ENCODE results near the gene PRDM10. TPM values are rescaled to one million over a fixed set of nuclear protein-coding genes. Genes with fewer than 3 reads are reported as not detected.

Gene PRDM10
- total and polyA plus RNA-seq, 10 of the 15 experiments (the other 5 are each of a cell fraction or from before 2014, with no cell fraction given), result 0.93 to 6.2 (median 4.1) TPM

GRCh38 chr11:129865701-129866100 is 136.9 kb downstream of the PRDM10 start:
- no peak for ATAC-seq
- Histone ChIP-seq H3K4me2 (ENCODE audit: control insufficient read depth, insufficient read depth) (no peak overlapping the region), H2AFZ (ENCODE audit: control insufficient read depth, low read depth, low read length) (no peak overlapping the region), H4K20me1 (ENCODE audit: control insufficient read depth, insufficient read depth) (no peaks in the 10 kb centered on the region), H3K9ac (ENCODE audit: control insufficient read depth, insufficient read depth, low read length) (no peak overlapping the region), H3K9me3 (replicated peaks; ENCODE audit: control insufficient read depth, insufficient read depth, low read length) (no peaks in the 10 kb centered on the region), H3K36me3 (ENCODE audit: control insufficient read depth in 2 of 2, insufficient read depth in 2 of 2, low read length in 1 of 2) (peaks cover 16 to 23% of the 10 kb centered on the region in 2 experiments), H3K4me1 (ENCODE audit: control insufficient read depth, insufficient read depth, low read length) (no peaks in the 10 kb centered on the region), H3K79me2 (ENCODE audit: control insufficient read depth, insufficient read depth, low read length) (no peaks in the 10 kb centered on the region), H3K4me3 (no peak overlapping the region), H3K27me3 (replicated peaks in 1 of 2; ENCODE audit: control insufficient read depth in 2 of 2, insufficient read depth in 2 of 2, low read length in 1 of 2) (no peaks in the 10 kb centered on the region), H3K27ac (ENCODE audit: control insufficient read depth, insufficient read depth) (no peak overlapping the region)
- FAIRE-seq, result no peak
- ChIA-PET RAD21 (ENCODE audit: unreplicated experiment) (no interaction called here), CTCF (no interaction called here), SMC1A (ENCODE audit: uncharacterized antibody, unreplicated experiment) (no interaction called here), POLR2A (no interaction called here)
- no peak for TF ChIP-seq KAT2A (conservative IDR thresholded peaks at IDR 0.05; ENCODE audit: control insufficient read depth, low read depth, low read length)
- TF ChIP-seq LARP7 (IDR thresholded peaks at IDR 0.05), result no peak
- no peak for TF ChIP-seq MEF2A (IDR thresholded peaks at IDR 0.05; ENCODE audit: insufficient read depth, low read depth, low read length)
- no peak for TF ChIP-seq RELA (IDR thresholded peaks at IDR 0.05; ENCODE audit: borderline replicate concordance, partially characterized antibody)
- no peak for TF ChIP-seq BMI1 (IDR thresholded peaks at IDR 0.05; ENCODE audit: borderline replicate concordance)
- no peak for TF ChIP-seq SKIL (IDR thresholded peaks at IDR 0.05; ENCODE audit: low read depth, poor library complexity, severe bottlenecking)
- TF ChIP-seq, protein P1, sequence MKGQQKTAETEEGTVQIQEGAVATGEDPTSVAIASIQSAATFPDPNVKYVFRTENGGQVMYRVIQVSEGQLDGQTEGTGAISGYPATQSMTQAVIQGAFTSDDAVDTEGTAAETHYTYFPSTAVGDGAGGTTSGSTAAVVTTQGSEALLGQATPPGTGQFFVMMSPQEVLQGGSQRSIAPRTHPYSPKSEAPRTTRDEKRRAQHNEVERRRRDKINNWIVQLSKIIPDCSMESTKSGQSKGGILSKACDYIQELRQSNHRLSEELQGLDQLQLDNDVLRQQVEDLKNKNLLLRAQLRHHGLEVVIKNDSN (IDR thresholded peaks at IDR 0.05; ENCODE audit: borderline replicate concordance, extremely low read length, insufficient read depth, low read depth, low read length), result no peak
- TF ChIP-seq HDAC2 (IDR thresholded peaks at IDR 0.05), result no peak
- TF ChIP-seq DPF2 (IDR thresholded peaks at IDR 0.05), result no peak
- no peak for TF ChIP-seq BACH1 (IDR thresholded peaks at IDR 0.05; ENCODE audit: borderline replicate concordance)
- TF ChIP-seq ZNF274 (IDR thresholded peaks at IDR 0.05; ENCODE audit: insufficient read depth, insufficient read length), result no peak
- TF ChIP-seq, protein P2, sequence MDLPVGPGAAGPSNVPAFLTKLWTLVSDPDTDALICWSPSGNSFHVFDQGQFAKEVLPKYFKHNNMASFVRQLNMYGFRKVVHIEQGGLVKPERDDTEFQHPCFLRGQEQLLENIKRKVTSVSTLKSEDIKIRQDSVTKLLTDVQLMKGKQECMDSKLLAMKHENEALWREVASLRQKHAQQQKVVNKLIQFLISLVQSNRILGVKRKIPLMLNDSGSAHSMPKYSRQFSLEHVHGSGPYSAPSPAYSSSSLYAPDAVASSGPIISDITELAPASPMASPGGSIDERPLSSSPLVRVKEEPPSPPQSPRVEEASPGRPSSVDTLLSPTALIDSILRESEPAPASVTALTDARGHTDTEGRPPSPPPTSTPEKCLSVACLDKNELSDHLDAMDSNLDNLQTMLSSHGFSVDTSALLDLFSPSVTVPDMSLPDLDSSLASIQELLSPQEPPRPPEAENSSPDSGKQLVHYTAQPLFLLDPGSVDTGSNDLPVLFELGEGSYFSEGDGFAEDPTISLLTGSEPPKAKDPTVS (IDR thresholded peaks at IDR 0.05; ENCODE audit: low read depth, low read length), result no peak
- TF ChIP-seq HCFC1 (IDR thresholded peaks at IDR 0.05; ENCODE audit: low read length), result no peak
- TF ChIP-seq NFYB (IDR thresholded peaks at IDR 0.05; ENCODE audit: insufficient read depth, low read depth, low read length), result no peak
- TF ChIP-seq NRF1 (conservative IDR thresholded peaks at IDR 0.05; ENCODE audit: low read depth, low read length), result no peak
- WGBS (ENCODE audit: insufficient coverage, insufficient replicate concordance, low lambda C conversion rate, missing lambda C conversion rate), result 65% methylated on average over 4 of the region's 4 CpGs
- DNase-seq (ENCODE audit: low read depth, low spot score), result no peak
- intact Hi-C loops (cut with micrococcal nuclease; ENCODE audit: unreplicated experiment) (no loop called here), in situ Hi-C loops (cut with MboI) (no loop called here)
- BruUV-seq (replicated peaks), result no TSS peak

All from GM12878 (cell line).